HL-60 (cell line): ENCODE measurements around the gene CUTC.

Experiments
- CTCF ChIP-seq: IDR thresholded peaks from one replicate; pipeline ENCODE4 v1.5.1; 2011; ENCODE audit warnings: low read length, control low read depth, inconsistent platforms; ENCODE audit not compliant: insufficient read depth
- POLR2AphosphoS5 ChIP-seq: IDR thresholded peaks from 2 replicates; pipeline ENCODE4 v1.6.1; 2012; ENCODE audit warnings: low read depth

GRCh38 chr10:99788598-99789256, 56.7 kb downstream of the CUTC start:
- TF ChIP-seq POLR2AphosphoS5 (no peak), CTCF (no peak)
